MCF 10A (cell line): ENCODE data around the gene NQO1. TPM values are rescaled to one million over a fixed set of nuclear protein-coding genes. Genes with fewer than 3 reads are reported as not detected.
A peak's percentile ranks its signal among the peaks of the same experiment; 100 is the strongest.

ENCODE experiments used
- BruUV-seq: library from RNA; stranded (reverse); fragments of 400-500 nt; replicated peaks from 2 replicates; lab custom pipeline; 2021; lab: Mats Ljungman, UMichigan
- CTCF ChIA-PET: fragments of 300-600 bp; sonication (Branson Sonifier 250); formaldehyde crosslinking; extraction: SDS; loops from one replicate; lab custom pipeline; 2021; ENCODE audit warnings: antibody characterized with exemption, inconsistent platforms; lab: Yijun Ruan, JAX
- POLR2A ChIA-PET: fragments of 300-600, 350-650 bp; sonication (Branson Sonifier 250); formaldehyde crosslinking; extraction: SDS; loops from one replicate; lab custom pipeline; 2020; ENCODE audit warnings: antibody characterized with exemption, inconsistent platforms; lab: Yijun Ruan, JAX
- DNase-seq: peaks from one replicate; pipeline ENCODE4 v3.0.0-alpha.2; 2018; ENCODE audit not compliant: unreplicated experiment
- H3K27ac Mint-ChIP-seq: one replicate; pipeline ENCODE4 v1.8.0; 2022; ENCODE audit warnings: mild to moderate bottlenecking, low read depth, mixed read lengths; ENCODE audit not compliant: unreplicated experiment
- H3K27me3 Mint-ChIP-seq: one replicate; pipeline ENCODE4 v1.8.0; 2022; ENCODE audit warnings: mixed read lengths; ENCODE audit not compliant: insufficient read depth, unreplicated experiment
- H3K36me3 Mint-ChIP-seq: one replicate; pipeline ENCODE4 v1.8.0; 2022; ENCODE audit warnings: mild to moderate bottlenecking, moderate library complexity, mixed read lengths; ENCODE audit not compliant: insufficient read depth, unreplicated experiment
- H3K4me1 Mint-ChIP-seq: one replicate; pipeline ENCODE4 v1.8.0; 2022; ENCODE audit warnings: mixed read lengths; ENCODE audit not compliant: insufficient read depth, unreplicated experiment
- H3K4me3 Mint-ChIP-seq: one replicate; pipeline ENCODE4 v1.8.0; 2022; ENCODE audit warnings: mild to moderate bottlenecking, moderate library complexity, mixed read lengths; ENCODE audit not compliant: unreplicated experiment
- H3K9me3 Mint-ChIP-seq: one replicate; pipeline ENCODE4 v1.8.0; 2022; ENCODE audit warnings: mixed read lengths; ENCODE audit not compliant: unreplicated experiment
- intact Hi-C: fragments of 100-400 bp; cut with micrococcal nuclease; formaldehyde crosslinking; loops from 2 replicates; pipeline ENCODE4 v1.14.1; 2022
- total RNA-seq: library from RNA; stranded (reverse); gene quantifications from 2 replicates; pipeline ENCODE4 v1.2.3, GENCODE V29; 2022
- TF ChIP-seq, protein P1 (sequence below): fragments of 200-600 bp; IDR thresholded peaks from one replicate; pipeline ENCODE4 v1.8.0; 2022; ENCODE audit warnings: antibody characterized with exemption, mild to moderate bottlenecking; ENCODE audit not compliant: unreplicated experiment

Gene NQO1
- total RNA-seq, 1 experiment from 2014 or later, result 140 TPM

DNA sequence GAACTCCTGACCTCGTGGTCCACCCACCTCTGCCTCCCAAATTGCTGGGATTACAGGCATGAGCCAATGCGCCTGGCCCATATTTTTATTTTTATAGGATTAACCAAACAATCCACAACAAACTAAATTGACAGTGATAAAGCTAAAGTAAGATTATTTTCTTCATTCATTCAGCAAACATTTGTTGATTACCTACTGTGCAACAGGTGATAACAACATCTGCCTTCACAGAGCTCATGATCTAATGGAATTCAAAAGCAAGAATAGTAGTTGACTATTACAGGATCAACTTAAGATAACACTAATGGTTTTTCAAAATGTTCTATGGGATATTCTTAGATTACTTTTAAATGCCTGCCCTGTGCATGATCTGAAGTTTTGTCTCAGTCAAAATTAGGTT is 37.8 kb downstream of the NQO1 start:
- Mint-ChIP-seq H3K27me3 (no peaks in the 10 kb centered on the region), H3K4me3 (no peak overlapping the region), H3K36me3 (peaks cover 91% of the 10 kb centered on the region), H3K27ac (no peak overlapping the region), H3K9me3 (no peaks in the 10 kb centered on the region), H3K4me1 (no peaks in the 10 kb centered on the region)
- TF ChIP-seq, protein P1, sequence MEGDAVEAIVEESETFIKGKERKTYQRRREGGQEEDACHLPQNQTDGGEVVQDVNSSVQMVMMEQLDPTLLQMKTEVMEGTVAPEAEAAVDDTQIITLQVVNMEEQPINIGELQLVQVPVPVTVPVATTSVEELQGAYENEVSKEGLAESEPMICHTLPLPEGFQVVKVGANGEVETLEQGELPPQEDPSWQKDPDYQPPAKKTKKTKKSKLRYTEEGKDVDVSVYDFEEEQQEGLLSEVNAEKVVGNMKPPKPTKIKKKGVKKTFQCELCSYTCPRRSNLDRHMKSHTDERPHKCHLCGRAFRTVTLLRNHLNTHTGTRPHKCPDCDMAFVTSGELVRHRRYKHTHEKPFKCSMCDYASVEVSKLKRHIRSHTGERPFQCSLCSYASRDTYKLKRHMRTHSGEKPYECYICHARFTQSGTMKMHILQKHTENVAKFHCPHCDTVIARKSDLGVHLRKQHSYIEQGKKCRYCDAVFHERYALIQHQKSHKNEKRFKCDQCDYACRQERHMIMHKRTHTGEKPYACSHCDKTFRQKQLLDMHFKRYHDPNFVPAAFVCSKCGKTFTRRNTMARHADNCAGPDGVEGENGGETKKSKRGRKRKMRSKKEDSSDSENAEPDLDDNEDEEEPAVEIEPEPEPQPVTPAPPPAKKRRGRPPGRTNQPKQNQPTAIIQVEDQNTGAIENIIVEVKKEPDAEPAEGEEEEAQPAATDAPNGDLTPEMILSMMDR, result no peak
- POLR2A ChIA-PET, result interaction anchor here (0.7 kb wide), 1 partner anchor 13 kb away, joined by 3 read pairs; no protein-coding TSS in a partner anchor
- intact Hi-C loops, result no loop called here
- no peak for DNase-seq
- CTCF ChIA-PET, result interaction anchor here (0.7 to 0.8 kb wide), 2 partner anchors 21 to 36 kb away, joined by 4 to 5 read pairs; no protein-coding TSS in a partner anchor
- no TSS peak for BruUV-seq

DNA sequence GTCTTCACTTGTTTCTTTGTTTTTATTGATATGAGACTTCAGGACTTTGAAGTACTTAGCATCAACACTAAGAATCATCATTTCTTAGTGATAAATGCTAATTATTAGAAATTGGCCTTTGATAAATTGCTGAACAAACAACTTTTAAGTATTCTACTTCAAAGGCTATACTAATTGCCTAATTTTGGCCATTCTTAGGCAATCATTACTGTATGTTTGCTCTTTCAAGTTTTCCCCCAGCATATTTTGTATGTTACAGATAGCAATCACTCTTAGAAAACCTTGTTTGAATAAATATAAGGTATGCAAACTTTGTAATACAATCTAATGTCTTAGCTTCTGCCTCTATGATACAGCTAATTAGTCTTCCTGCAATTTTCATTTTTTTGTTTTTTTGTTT is 46.0 kb downstream of the NQO1 start:
- BruUV-seq, result no TSS peak
- Mint-ChIP-seq H3K27me3 (no peaks in the 10 kb centered on the region), H3K9me3 (no peaks in the 10 kb centered on the region), H3K4me3 (no peak overlapping the region), H3K36me3 (peaks cover 99% of the 10 kb centered on the region), H3K27ac (no peak overlapping the region), H3K4me1 (no peaks in the 10 kb centered on the region)
- TF ChIP-seq, protein P1, result no peak
- CTCF ChIA-PET, result no interaction called here
- no peak for DNase-seq
- POLR2A ChIA-PET, result interaction anchor here (1.7 kb wide), 1 partner anchor 22 kb away, joined by 4 read pairs; no protein-coding TSS in a partner anchor
- intact Hi-C loops, result no loop called here

DNA sequence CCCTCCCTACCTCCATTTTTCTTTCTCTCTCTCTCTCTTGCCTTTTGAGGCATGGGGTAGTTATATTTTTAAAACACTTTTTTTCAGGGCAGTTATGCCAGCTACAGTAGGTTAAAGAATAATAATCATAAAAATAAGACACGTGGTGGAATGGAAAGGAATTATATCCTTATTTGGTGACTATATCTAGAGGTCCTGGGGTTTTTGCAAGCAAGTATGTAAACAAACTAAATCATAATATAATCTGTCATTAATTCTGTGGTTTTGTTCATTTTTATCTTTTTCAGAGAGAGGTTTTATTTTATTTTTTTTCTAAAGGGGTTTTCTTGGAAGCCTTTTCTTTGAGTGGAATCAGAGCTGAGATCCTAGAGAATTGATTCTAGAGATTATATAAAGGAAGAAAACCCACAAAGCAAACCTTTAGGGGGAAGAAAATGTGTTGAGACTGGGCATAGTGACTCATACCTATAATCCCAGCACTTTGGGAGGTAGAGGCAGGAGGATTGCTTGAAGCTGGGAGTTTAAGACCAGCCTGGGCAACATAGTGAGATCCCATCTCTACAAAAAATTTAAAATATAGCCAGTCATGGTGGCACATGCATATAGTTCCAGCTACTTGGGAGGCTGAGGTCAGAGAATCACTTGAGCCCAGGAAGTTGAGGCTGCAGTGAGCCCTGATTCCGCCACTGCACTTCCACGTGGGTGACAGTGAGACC is 53.2 kb downstream of the NQO1 start:
- peaks cover 85% of the 10 kb centered on the region for H3K36me3 Mint-ChIP-seq
- no peaks in the 10 kb centered on the region for H3K27me3 Mint-ChIP-seq
- H3K9me3 Mint-ChIP-seq, result no peaks in the 10 kb centered on the region
- H3K27ac Mint-ChIP-seq, result peak overlapping the region; percentile 16
- intact Hi-C loops, result no loop called here
- BruUV-seq, result no TSS peak
- H3K4me3 Mint-ChIP-seq, result no peak overlapping the region
- ChIA-PET POLR2A (interaction anchor here (0.6 to 1.2 kb wide), 5 partner anchors 11 to 175 kb away, joined by 3 read pairs; no protein-coding TSS in a partner anchor), CTCF (no interaction called here)
- H3K4me1 Mint-ChIP-seq, result no peaks in the 10 kb centered on the region
- DNase-seq, result no peak
- TF ChIP-seq, protein P1, result no peak

DNA sequence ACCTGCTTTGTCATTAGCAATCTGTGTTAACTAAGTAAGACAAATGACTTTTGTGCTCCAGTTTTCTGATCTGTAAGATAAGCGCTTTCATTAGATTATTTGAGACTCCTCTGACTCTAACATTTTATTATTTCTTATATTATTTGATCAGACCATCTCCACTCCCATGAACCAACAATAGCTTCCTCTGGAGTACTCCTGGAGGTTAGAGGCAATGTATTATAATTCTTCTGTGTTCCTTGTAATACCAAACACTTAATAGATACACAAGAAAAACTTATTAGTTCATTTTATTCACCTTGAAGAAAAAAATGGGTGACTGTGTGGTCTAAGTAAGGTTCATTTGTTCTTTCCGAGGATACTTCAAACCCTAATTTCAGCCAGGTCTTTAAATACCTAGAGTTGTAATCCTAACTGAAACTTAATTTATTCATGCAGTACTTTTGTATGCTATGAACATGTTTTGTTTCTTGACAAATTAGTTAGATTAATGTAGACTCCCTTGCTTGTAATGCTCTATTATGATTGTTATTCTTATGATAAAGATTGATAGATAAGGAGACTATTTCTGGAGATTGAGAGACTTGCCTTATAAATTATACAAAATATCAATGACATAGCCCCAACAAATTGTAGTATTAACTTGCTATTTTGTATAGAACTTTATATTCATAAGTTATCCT is 53.9 kb downstream of the NQO1 start:
- H3K4me3 Mint-ChIP-seq, result no peak overlapping the region
- TF ChIP-seq, protein P1, result no peak
- POLR2A ChIA-PET, result interaction anchor here (0.6 kb wide), 1 partner anchor 18 kb away, joined by 4 read pairs; no protein-coding TSS in a partner anchor
- no peaks in the 10 kb centered on the region for H3K27me3 Mint-ChIP-seq
- H3K36me3 Mint-ChIP-seq, result peaks cover 86% of the 10 kb centered on the region
- H3K9me3 Mint-ChIP-seq, result no peaks in the 10 kb centered on the region
- H3K4me1 Mint-ChIP-seq, result no peaks in the 10 kb centered on the region
- no TSS peak for BruUV-seq
- no peak for DNase-seq
- intact Hi-C loops, result no loop called here
- peak overlapping the region; percentile 16 for H3K27ac Mint-ChIP-seq
- CTCF ChIA-PET, result interaction anchor here (0.6 to 0.7 kb wide), 3 partner anchors 11 to 228 kb away, joined by 3 to 4 read pairs (median 3); no protein-coding TSS in a partner anchor
